Endothelial cell (in vitro differentiated cells): ENCODE results near the gene ACKR3. TPM values are rescaled to one million over a fixed set of nuclear protein-coding genes. Genes with fewer than 3 reads are reported as not detected.

Source experiments
- DNase-seq: peaks from one replicate; pipeline ENCODE4 v3.0.0; 2021; ENCODE audit warnings: low spot score
- H3K27ac Mint-ChIP-seq: one replicate; pipeline ENCODE4 v1.8.0; 2021; ENCODE audit warnings: mixed read lengths, inconsistent platforms; ENCODE audit not compliant: unreplicated experiment
- H3K27me3 Mint-ChIP-seq: one replicate; pipeline ENCODE4 v1.8.0; 2021; ENCODE audit warnings: mild to moderate bottlenecking, moderate library complexity, mixed read lengths, inconsistent platforms; ENCODE audit not compliant: unreplicated experiment
- H3K36me3 Mint-ChIP-seq: one replicate; pipeline ENCODE4 v1.8.0; 2021; ENCODE audit warnings: mild to moderate bottlenecking, low read depth, mixed read lengths, inconsistent platforms; ENCODE audit not compliant: unreplicated experiment
- H3K4me1 Mint-ChIP-seq: one replicate; pipeline ENCODE4 v1.8.0; 2021; ENCODE audit warnings: mild to moderate bottlenecking, mixed read lengths, inconsistent platforms; ENCODE audit not compliant: unreplicated experiment
- H3K4me3 Mint-ChIP-seq: one replicate; pipeline ENCODE4 v1.8.0; 2021; ENCODE audit warnings: mild to moderate bottlenecking, mixed read lengths, inconsistent platforms; ENCODE audit not compliant: unreplicated experiment
- H3K9me3 Mint-ChIP-seq: one replicate; pipeline ENCODE4 v1.8.0; 2021; ENCODE audit warnings: mixed read lengths, inconsistent platforms; ENCODE audit not compliant: unreplicated experiment
- CTCF ChIP-seq: fragments of 200-600 bp; sonication (generic); IDR thresholded peaks from one replicate; pipeline ENCODE4 v1.5.0; 2021; ENCODE audit warnings: antibody characterized with exemption; ENCODE audit not compliant: unreplicated experiment
- total RNA-seq: library from RNA; stranded (reverse); fragmentation: NEBNext Ultra II Directional; extraction: Animal tissue kit (Norgen Biotek cat#: 25700); gene quantifications from one replicate; pipeline ENCODE4 v1.2.1, GENCODE V29; 2021; ENCODE audit not compliant: unreplicated experiment

ACKR3 gene
- total RNA-seq, 1 donor from 2014 or later: 24.8 TPM

DNA sequence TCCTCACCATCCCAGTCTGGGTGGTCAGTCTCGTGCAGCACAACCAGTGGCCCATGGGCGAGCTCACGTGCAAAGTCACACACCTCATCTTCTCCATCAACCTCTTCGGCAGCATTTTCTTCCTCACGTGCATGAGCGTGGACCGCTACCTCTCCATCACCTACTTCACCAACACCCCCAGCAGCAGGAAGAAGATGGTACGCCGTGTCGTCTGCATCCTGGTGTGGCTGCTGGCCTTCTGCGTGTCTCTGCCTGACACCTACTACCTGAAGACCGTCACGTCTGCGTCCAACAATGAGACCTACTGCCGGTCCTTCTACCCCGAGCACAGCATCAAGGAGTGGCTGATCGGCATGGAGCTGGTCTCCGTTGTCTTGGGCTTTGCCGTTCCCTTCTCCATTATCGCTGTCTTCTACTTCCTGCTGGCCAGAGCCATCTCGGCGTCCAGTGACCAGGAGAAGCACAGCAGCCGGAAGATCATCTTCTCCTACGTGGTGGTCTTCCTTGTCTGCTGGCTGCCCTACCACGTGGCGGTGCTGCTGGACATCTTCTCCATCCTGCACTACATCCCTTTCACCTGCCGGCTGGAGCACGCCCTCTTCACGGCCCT lies 11.2 kb downstream of the ACKR3 start:
- peaks cover 2% of the 10 kb centered on the region for H3K4me1 Mint-ChIP-seq
- DNase-seq: no peak
- no peak overlapping the region for H3K27ac Mint-ChIP-seq
- H3K4me3 Mint-ChIP-seq: peak overlapping the region; percentile 74
- TF ChIP-seq CTCF: no peak
- H3K36me3 Mint-ChIP-seq: peaks cover 19% of the 10 kb centered on the region
- no peaks in the 10 kb centered on the region for H3K9me3 Mint-ChIP-seq
- no peaks in the 10 kb centered on the region for H3K27me3 Mint-ChIP-seq

- H3K9me3 Mint-ChIP-seq: no peaks in the 10 kb centered on the region
- no peak overlapping the region for H3K27ac Mint-ChIP-seq
- peaks cover 19% of the 10 kb centered on the region for H3K36me3 Mint-ChIP-seq
- no peak for TF ChIP-seq CTCF
- DNase-seq: no peak
- no peaks in the 10 kb centered on the region for H3K27me3 Mint-ChIP-seq
- no peaks in the 10 kb centered on the region for H3K4me1 Mint-ChIP-seq
- H3K4me3 Mint-ChIP-seq: no peak overlapping the region
Measured at GRCh38 chr2:236581546-236581945, 11.9 kb downstream of the ACKR3 start.

- no peak overlapping the region for H3K27ac Mint-ChIP-seq
- DNase-seq: no peak
- TF ChIP-seq CTCF: no peak
- H3K27me3 Mint-ChIP-seq: no peaks in the 10 kb centered on the region
- H3K36me3 Mint-ChIP-seq: peaks cover 14% of the 10 kb centered on the region
- H3K4me1 Mint-ChIP-seq: no peaks in the 10 kb centered on the region
- no peaks in the 10 kb centered on the region for H3K9me3 Mint-ChIP-seq
- H3K4me3 Mint-ChIP-seq: no peak overlapping the region
Measured at GRCh38 chr2:236582968-236583367, 13.3 kb downstream of the ACKR3 start.

DNA sequence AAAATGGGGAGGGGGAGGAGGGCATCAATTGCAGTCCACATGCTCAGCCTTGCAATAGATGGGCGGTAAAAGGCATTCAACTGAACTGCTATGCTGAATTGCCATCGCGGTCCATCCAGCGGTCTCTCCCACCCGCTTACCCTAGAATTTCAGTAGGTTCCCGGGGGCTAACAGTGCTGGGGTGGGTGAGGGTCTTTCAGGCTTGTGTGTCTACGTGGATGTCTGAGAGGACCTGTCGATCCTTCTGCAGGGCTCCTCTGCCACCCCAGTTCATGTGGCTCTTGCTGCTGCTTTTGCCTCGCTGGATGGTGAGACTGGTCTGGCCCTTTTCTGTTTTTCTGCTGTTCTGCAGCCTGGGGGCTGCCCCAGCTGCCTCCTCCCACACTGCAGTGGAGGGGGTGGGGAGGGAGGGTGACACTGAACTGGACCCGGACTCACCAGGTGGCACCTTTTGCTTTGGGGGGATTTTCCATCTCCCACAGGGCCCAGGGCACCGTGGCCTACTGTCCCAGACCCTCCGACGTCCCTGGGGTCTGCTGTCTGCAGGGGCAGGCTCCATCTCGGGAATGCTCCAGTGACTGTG lies 14.1 kb downstream of the ACKR3 start:
- Mint-ChIP-seq H3K36me3 (peaks cover 14% of the 10 kb centered on the region), H3K9me3 (no peaks in the 10 kb centered on the region), H3K4me1 (no peaks in the 10 kb centered on the region), H3K27me3 (no peaks in the 10 kb centered on the region), H3K4me3 (no peak overlapping the region), H3K27ac (no peak overlapping the region)
- TF ChIP-seq CTCF: no peak
- DNase-seq: no peak
